NT2/D1 (cell line): ENCODE data around the gene PITPNM3.

Experiments
- SUZ12 ChIP-seq: IDR thresholded peaks from 2 replicates; pipeline ENCODE4 v1.6.1; 2011; ENCODE audit not compliant: insufficient read length, insufficient read depth; ENCODE audit errors: extremely low read depth
- YY1 ChIP-seq: IDR thresholded peaks from 2 replicates; pipeline ENCODE4 v1.6.1; 2011; ENCODE audit not compliant: insufficient read length, insufficient read depth
- ZNF274 ChIP-seq: IDR thresholded peaks from 2 replicates; pipeline ENCODE4 v1.6.1; 2011; ENCODE audit warnings: mild to moderate bottlenecking, low read depth, low read length

DNA sequence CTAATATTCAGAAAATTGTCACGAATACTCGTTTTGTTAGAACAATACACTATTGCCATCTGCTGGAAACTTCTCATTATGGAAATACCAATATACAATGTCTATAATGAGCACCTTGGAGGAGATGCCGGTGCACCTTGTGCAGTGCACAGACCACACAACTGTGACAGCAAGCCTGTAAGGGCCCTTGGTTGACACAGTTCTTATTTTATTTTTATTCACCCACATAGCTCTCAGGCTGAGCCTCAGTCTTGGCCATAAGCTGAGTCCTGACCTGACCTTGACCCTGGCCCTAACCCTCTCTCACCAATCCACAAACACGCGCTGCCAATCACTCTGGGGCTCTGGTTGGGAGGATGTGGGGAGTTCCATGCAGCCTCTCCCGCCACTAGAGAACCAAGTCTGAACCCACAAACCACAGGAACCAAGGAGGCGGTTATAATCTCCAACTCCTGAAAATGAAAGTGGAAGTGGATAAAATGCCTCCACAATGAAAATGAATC is 129.0 kb downstream of the PITPNM3 start:
- TF ChIP-seq ZNF274 (no peak), YY1 (no peak), SUZ12 (no peak)
